HG03064 (cell line): ENCODE data around the gene CDH5.

Experiments used
- ATAC-seq: cut with Tn5 transposase; IDR thresholded peaks from one replicate; pipeline ENCODE4 v1.9.1; 2021; ENCODE audit warnings: low read depth; ENCODE audit not compliant: unreplicated experiment

Gene CDH5

DNA sequence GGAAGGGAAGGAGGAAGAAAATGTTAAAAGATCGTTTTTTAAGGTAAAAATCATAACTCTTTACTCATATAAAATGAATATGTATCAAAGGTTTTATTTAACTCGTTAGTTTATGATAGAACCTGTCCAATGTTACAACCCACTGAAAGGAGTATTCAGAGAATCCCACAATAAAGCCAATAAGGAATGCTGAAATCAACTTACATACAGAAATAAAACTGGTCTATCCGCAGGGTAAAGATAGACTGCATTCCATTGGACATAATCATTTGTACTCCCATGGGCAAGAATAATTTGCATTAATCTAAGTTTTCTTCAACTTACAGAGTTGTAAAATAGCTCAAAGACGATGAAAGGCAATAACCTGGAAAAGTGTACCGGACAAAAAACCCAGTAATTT is 42.7 kb downstream of the CDH5 start:
- no peak for ATAC-seq

GRCh38 chr16:66412182-66412581 is 45.7 kb downstream of the CDH5 start:
- ATAC-seq = no peak

DNA sequence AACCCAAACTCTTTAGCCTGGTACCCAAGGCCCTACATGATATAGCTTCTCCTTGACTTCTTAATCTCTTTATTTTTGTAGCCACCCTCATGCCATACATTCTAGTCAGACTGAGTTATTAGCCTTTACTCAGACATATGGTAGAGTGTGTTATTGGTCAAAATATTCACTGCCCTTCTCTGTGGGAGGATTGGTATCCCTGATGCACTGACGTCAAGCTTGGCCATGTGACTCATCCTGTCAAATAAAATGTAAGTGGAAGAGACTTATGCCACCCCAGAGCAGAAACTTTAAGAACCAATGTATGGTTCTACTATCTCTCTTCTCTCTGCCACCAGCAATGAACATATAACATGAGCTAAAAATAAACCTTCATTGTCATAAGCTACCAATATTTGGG is 48.4 kb downstream of the CDH5 start:
- ATAC-seq = no peak

DNA sequence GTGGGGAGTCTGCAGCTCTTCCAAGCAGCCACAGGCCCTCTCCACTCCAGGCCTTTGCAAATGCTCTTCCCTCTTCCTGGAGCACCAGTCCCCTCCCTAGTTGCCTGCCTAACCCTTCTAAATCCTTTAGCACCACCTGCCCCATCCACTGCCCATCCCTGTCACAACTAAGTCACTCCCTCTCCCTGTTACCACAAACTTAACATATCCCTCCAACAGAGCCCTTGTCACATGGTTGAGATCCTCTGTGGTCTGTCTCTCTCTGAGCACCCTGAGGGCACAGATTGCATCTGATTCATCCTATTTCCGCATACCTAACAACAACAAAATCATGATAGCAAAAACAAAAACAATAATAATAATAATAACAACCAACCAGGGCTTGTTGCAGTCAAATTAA is 49.6 kb downstream of the CDH5 start:
- no peak for ATAC-seq

- ATAC-seq = no peak
These were observed 50.6 kb downstream of the CDH5 start for GRCh38 chr16:66416939-66417700.

DNA sequence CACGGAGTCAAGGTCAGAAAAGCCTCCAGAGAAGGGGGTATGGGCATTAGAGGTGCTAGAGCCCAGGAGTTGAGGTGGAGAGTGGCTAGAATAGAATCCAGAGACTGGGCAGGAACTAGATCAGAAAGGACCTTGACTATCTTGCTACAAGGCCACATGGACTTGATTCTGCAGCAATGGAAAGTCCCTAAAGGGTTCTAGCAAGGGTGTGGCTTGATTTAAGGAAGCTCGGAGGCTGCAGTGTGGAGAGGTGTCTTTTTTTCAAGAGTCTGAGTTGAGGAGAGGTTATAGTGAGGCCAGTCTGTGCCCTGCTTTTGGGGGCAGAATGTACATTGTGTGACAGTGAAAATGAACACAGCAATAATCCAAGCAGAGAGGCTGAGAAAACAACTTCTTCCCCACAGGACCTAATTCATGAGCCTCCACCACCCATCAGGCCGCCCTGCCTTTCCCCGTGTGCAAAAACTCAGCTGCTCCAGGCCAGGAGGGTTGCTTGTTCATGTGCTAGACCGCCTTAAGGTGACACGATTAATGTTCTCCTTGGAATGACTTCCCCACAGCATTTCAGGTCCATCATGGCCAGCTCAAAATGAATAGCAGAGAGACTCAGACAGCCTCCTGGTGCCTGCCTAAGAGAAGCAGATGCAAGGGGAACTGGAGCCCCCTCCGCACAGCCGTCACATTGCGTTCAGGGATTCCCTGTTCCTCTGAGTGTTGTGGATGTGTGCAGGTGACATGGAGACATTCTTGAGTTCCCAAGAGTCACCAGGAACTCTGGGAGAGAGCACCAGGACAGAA is 51.9 kb downstream of the CDH5 start:
- ATAC-seq = no peak

DNA sequence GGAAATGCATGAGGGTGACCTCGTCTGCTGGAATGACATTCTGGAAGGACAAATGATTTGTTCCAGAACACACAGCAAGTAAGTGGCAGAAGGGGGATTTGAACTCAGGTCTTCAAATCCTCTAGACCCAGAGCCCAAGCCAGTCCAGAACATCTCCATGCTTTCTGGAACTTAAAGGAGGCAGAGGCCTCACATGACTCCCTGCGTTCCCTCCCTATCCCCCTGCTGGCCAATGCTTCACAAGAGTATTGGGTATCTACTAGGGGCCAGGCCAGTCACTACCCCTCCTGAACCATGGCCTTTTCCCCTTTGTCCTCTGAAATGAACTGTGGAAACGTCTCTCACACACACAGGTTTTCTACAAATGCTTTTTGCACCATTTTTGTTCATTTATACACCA is 53.0 kb downstream of the CDH5 start:
- no peak for ATAC-seq

DNA sequence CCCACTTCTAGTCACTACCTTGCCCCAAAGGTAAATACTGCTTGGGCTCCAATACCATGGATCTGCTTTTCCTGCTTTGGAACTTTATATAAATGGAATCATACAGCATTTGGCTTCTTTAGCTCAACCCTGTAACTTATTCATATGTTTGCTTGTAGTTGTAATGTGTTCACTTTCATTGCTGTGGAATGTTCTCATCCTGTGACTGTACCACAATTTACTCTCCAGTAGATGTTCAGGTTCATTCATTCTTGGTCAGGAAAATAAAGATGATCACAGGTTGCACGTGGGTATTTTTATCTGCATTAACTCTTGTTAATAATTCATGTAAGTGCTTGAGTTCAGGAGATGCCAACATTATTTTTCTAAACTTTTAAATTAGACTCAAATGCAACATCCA is 53.9 kb downstream of the CDH5 start:
- ATAC-seq = no peak

DNA sequence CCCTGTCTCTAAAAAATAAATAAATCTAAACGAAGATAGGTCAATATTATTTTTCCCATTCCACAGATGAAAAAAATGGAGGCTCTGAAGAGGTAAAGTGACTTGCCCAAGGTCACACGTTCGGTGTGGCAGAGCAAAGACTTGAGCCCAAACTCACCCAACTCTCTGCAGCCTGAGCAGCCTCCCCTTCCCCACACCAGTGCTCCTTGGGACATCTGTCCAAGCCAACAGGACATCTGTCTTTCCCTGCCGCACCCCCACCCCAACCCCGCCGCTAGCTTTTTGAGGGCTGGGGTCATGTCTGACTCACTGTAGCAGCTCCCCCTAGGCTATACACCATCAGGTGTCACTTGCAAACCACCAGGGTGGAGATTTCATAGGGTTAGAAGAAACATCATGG is 55.4 kb downstream of the CDH5 start:
- no peak for ATAC-seq

DNA sequence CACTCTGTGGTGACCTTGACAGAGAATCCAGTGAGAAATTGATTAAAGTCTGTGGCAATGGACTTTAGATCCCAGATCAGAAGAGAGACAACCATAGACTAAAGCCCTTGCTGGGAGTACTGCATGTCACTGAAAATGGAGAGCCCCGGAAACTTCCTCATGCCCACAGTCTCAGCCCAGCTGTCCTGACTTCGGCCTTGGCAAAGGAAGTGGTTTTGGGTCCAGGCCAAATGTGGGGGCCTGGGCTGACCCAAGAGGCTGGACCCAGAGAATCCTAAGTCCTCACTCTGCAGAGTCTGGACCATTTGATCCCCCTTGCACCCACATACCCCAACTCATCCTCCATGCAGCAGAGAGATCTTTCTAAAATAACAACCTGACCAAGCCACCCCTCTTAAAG is 55.9 kb downstream of the CDH5 start:
- ATAC-seq = no peak

DNA sequence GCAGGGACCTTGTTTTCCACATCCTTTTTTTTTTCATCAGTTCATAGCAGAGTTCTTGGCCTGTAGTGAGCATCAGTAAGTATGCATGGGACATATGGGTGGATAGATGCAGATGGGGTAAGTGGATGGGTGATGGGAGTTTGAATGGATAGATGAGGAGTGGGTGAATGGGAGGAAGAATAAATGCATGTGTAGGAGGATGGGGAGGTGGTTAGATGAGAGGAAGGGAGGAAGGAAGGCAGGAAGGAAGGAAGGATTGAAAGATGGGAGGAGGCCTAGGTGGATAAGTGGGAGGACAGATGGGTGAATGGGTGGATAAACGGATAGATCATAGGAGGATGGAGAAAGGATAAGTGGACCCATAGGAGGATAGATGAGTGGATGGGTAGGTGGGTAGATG is 56.7 kb downstream of the CDH5 start:
- ATAC-seq = no peak

- ATAC-seq = no peak
These were observed 59.2 kb downstream of the CDH5 start for GRCh38 chr16:66425651-66426050.

DNA sequence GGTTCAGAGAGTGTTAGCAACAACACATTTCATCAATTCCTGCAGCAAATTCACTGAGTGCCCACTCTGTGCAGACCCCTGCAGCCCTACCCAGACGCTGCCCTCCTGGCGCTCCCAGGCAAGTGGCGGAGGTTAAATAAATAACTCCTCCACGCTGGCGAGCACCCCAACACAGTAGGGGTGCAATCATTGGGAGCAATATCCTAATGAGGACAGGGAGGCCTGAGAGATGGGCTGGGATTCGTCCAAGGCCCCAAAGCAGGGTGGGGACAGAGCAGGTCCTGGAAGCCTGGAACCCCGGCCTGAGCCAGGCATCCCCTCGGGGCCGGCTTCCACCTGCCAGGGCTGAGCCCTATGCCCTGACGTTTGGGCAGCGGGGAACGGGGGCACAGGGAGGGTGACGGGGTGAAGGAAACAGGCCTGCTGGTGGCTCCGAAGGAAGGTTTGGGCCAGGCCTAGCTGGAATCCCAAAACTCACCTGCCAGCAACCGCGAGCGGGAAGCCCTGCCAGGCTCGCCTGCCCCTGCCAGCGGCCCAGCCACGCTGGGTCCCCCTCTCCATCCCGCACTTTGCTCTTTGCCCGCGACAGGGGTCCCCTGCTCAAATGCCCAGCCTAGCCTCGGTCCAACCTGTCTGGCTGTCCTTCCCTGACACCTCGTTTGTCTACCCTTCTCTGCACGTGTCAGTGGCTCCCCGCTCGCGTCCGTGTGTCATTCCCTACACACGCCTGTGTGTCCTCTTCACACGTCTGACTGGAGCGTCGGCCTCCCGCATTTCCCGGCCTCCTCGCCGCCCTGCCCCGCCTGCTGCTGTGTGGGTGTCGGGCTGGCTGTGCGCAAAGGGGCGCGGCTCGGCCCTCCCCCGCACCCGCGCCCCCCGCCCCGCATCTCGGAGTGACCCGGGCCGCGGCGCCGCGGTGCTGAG is 59.9 kb downstream of the CDH5 start:
- no peak for ATAC-seq

GRCh38 chr16:66427036-66427860 is 60.8 kb downstream of the CDH5 start, which contains the start of gene BEAN1:
Gene BEAN1, plus strand, starts transcription at chr16:66427295. Its CDS starts 10,382 bp downstream, at chr16:66437677.
- no peak for ATAC-seq

GRCh38 chr16:66427871-66428681 is 61.6 kb downstream of the CDH5 start:
- ATAC-seq = no peak

GRCh38 chr16:66428682-66429251 is 62.3 kb downstream of the CDH5 start:
- no peak for ATAC-seq

DNA sequence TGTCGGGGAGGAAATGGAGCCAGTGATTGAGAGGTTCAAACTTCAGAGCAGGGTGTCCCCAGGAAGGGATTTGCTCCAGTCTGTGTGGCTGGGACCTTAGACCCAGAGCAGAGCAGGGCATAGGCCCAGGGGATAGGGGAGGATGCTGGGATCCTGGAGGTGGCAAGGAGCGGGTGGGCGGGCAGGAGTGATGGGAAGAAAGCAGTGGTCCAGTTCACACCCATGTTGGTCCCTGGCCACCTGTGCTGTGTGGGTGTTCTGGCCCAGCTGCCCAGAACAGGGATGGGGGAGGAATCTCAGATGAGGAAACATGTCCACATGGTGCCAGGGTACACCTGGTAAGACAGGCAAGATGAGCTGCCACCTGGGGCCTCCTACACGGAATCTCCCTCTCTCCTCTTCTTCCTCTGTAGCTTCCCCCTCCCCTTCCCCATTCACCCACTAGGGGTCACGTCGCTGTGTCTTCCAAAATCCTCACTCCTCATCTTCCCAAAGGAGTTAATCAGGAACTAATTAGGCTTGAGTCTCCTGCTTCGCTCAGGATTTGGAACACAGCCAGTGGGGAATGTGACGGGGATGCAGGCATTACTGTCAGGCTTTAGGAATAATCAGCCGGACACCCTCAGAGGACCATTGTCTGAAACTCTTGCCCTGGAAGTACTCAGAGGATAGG is 62.9 kb downstream of the CDH5 start:
- no peak for ATAC-seq

- no peak for ATAC-seq
These were observed 63.7 kb downstream of the CDH5 start for GRCh38 chr16:66430214-66430613.
